MV-4-11 (cell line): ENCODE data around the gene MCRIP1.

Source experiments
- DNase-seq: peaks from one replicate; lab custom pipeline; 2025; lab: John Stamatoyannopoulos, UW

The MCRIP1 gene

GRCh38 chr17:81860756-81861568 is 27.9 kb upstream of the MCRIP1 start:
- peak; percentile 100 for DNase-seq

GRCh38 chr17:81859906-81860755 is 27.0 kb upstream of the MCRIP1 start, which contains the start of gene P4HB:
Gene P4HB, minus strand, starts transcription at chr17:81860535. Its CDS starts 64 bp downstream, at chr17:81860471.
- DNase-seq: no peak

GRCh38 chr17:81858967-81859905 is 26.1 kb upstream of the MCRIP1 start:
- DNase-seq: peak; percentile 59

GRCh38 chr17:81858170-81858966 is 25.3 kb upstream of the MCRIP1 start:
- DNase-seq: peak; percentile 46

GRCh38 chr17:81854974-81855774 is 22.1 kb upstream of the MCRIP1 start:
- DNase-seq: no peak

- DNase-seq: no peak
These were observed 19.1 kb upstream of the MCRIP1 start for GRCh38 chr17:81852237-81852636.

- DNase-seq: no peak
These were observed 18.3 kb upstream of the MCRIP1 start for GRCh38 chr17:81851423-81851822.

GRCh38 chr17:81849457-81849856 is 16.4 kb upstream of the MCRIP1 start:
- DNase-seq: no peak

GRCh38 chr17:81846743-81847689 is 13.9 kb upstream of the MCRIP1 start:
- no peak for DNase-seq

- no peak for DNase-seq
These were observed 13.0 kb upstream of the MCRIP1 start for GRCh38 chr17:81845881-81846742.

- no peak for DNase-seq
These were observed 12.3 kb upstream of the MCRIP1 start for GRCh38 chr17:81845361-81845760.

- DNase-seq: no peak
These were observed 11.8 kb upstream of the MCRIP1 start for GRCh38 chr17:81844887-81845286.

GRCh38 chr17:81844327-81844851 is 11.3 kb upstream of the MCRIP1 start:
- DNase-seq: no peak

GRCh38 chr17:81843713-81844326 is 10.7 kb upstream of the MCRIP1 start:
- no peak for DNase-seq

GRCh38 chr17:81842725-81843504 is 9.8 kb upstream of the MCRIP1 start:
- DNase-seq: peak; percentile 40

GRCh38 chr17:81842378-81842724 is 9.3 kb upstream of the MCRIP1 start:
- DNase-seq: no peak

GRCh38 chr17:81841866-81842265 is 8.8 kb upstream of the MCRIP1 start:
- DNase-seq: peak; percentile 48
